Heart left ventricle (tissue), 11 donors: ENCODE data around the gene STIP1. TPM values are rescaled to one million over a fixed set of nuclear protein-coding genes. Genes with fewer than 3 reads are reported as not detected.

Source experiments
- polyA plus RNA-seq, 2 donors: library from polyadenylated mRNA; stranded (reverse); fragments of 200-250 nt; gene quantifications; one replicate each; pipeline ENCODE4 v1.2.3, GENCODE V29; 2013
- total RNA-seq, 9 donors: library from RNA; depleted of rRNA in 2 of 9; stranded (reverse); fragments of >200 nt in 2 of 9; fragmentation: NEBNext Ultra II Directional in 3 of 9; extraction: Animal tissue kit (Norgen Biotek cat#: 25700) in 3 of 9; gene quantifications; one replicate each; pipeline versions ENCODE4 v1.1.0 to v1.2.4, GENCODE V29; 2016 to 2023
- donor health status: ischemic (EF 13 %, LVEDD 7.1; RV severe dilation, severe dysfunction).
- donor health status: healthy with polysubstance abuse.
- donor health status: DM: no; HTN: yes; CAD: no.
- donor health status: DM: no; HTN: no; CAD: no.
- donor health status: ischemic (EF 25% LVEDD 5.7; RV mildly dilated, moderate dysfunction).
- donor health status: healthy.
- donor health status: DM: yes; HTN: yes; CAD: no.
- donor health status: PGD.
- donor health status: nonischemic (EF 23%, LVEDD 6.1; RV moderate dilation, normal function).

STIP1 gene
- total and polyA plus RNA-seq, 11 donors: 68.8 to 175 (median 88.8) TPM

Other genes starting within 250 kb of the STIP1 start
- gene NAA40, start 247.2 kb upstream of the STIP1 start, total RNA-seq: 10 to 100 TPM in 8 of 9 donors, 1 to 10 TPM in 1; 9.7 to 26.1 (median 18.8) TPM
- gene NAA40, start 247.2 kb upstream of the STIP1 start, polyA plus RNA-seq: 10 to 100 TPM; 19.6 to 19.9 TPM
- gene COX8A, start 211.6 kb upstream of the STIP1 start, total RNA-seq: 1,000 to 10,000 TPM in 4 of 9 donors, 100 to 1,000 TPM in 5; 673 to 1,925 (median 988) TPM
- gene COX8A, start 211.6 kb upstream of the STIP1 start, polyA plus RNA-seq: 1,000 to 10,000 TPM; 2,141 to 2,448 TPM
- 10 to 100 TPM; 47.4 to 73.1 (median 54.5) TPM for gene OTUB1, start 199.7 kb upstream of the STIP1 start, total RNA-seq
- gene OTUB1, start 199.7 kb upstream of the STIP1 start, polyA plus RNA-seq: 10 to 100 TPM; 46.7 to 83.1 TPM
- 1 to 10 TPM in 1 of 9 donors, under 1 TPM in 8; 0.20 to 1.4 (median 0.37) TPM for gene FLRT1, start 150.2 kb upstream of the STIP1 start, total RNA-seq
- under 1 TPM; 0.22 to 0.46 TPM for gene FLRT1, start 150.2 kb upstream of the STIP1 start, polyA plus RNA-seq
- 100 to 1,000 TPM in 6 of 9 donors, 10 to 100 TPM in 3; 61.3 to 166 (median 116) TPM for gene MACROD1, start 20.1 kb upstream of the STIP1 start, total RNA-seq
- gene MACROD1, start 20.1 kb upstream of the STIP1 start, polyA plus RNA-seq: 100 to 1,000 TPM in 1 of 2 donors, 10 to 100 TPM in 1; 48.9 to 287 TPM
- 10 to 100 TPM in 2 of 9 donors, 1 to 10 TPM in 7; 3.4 to 71.5 (median 5.7) TPM for gene FERMT3, start 20.6 kb downstream of the STIP1 start, total RNA-seq
- 1 to 10 TPM; 2.8 to 7.9 TPM for gene FERMT3, start 20.6 kb downstream of the STIP1 start, polyA plus RNA-seq
- gene TRPT1, start 40.0 kb downstream of the STIP1 start, total RNA-seq: 100 to 1,000 TPM in 2 of 9 donors, 10 to 100 TPM in 7; 51.2 to 146 (median 63.3) TPM
- 100 to 1,000 TPM in 1 of 2 donors, 10 to 100 TPM in 1; 65.3 to 123 TPM for gene TRPT1, start 40.0 kb downstream of the STIP1 start, polyA plus RNA-seq
- 10 to 100 TPM; 63.7 to 93.0 (median 70.3) TPM for gene NUDT22, start 40.1 kb downstream of the STIP1 start, total RNA-seq
- gene NUDT22, start 40.1 kb downstream of the STIP1 start, polyA plus RNA-seq: 10 to 100 TPM; 74.9 to 90.9 TPM
- gene DNAJC4, start 44.4 kb downstream of the STIP1 start, total RNA-seq: 10 to 100 TPM; 31.2 to 63.6 (median 47.2) TPM
- gene DNAJC4, start 44.4 kb downstream of the STIP1 start, polyA plus RNA-seq: 100 to 1,000 TPM in 1 of 2 donors, 10 to 100 TPM in 1; 33.8 to 123 TPM
- gene VEGFB, start 48.4 kb downstream of the STIP1 start, total RNA-seq: 100 to 1,000 TPM; 172 to 332 (median 241) TPM
- 100 to 1,000 TPM; 127 to 304 TPM for gene VEGFB, start 48.4 kb downstream of the STIP1 start, polyA plus RNA-seq
- 10 to 100 TPM; 35.0 to 71.5 (median 51.8) TPM for gene FKBP2, start 54.9 kb downstream of the STIP1 start, total RNA-seq
- 100 to 1,000 TPM; 226 to 250 TPM for gene FKBP2, start 54.9 kb downstream of the STIP1 start, polyA plus RNA-seq
- 100 to 1,000 TPM in 4 of 9 donors, 10 to 100 TPM in 5; 69.6 to 244 (median 90.4) TPM for gene PPP1R14B, start 60.8 kb downstream of the STIP1 start, total RNA-seq
- gene PPP1R14B, start 60.8 kb downstream of the STIP1 start, polyA plus RNA-seq: 100 to 1,000 TPM; 160 to 167 TPM
- gene PLCB3, start 65.4 kb downstream of the STIP1 start, total RNA-seq: 10 to 100 TPM in 3 of 9 donors, 1 to 10 TPM in 6; 7.6 to 19.1 (median 9.8) TPM
- 10 to 100 TPM in 1 of 2 donors, 1 to 10 TPM in 1; 7.4 to 11.6 TPM for gene PLCB3, start 65.4 kb downstream of the STIP1 start, polyA plus RNA-seq
- gene BAD, start 98.5 kb downstream of the STIP1 start, total RNA-seq: 100 to 1,000 TPM in 2 of 9 donors, 10 to 100 TPM in 7; 41.5 to 123 (median 49.9) TPM
- gene BAD, start 98.5 kb downstream of the STIP1 start, polyA plus RNA-seq: 10 to 100 TPM; 76.9 to 94.6 TPM
- gene GPR137, start 99.7 kb downstream of the STIP1 start, total RNA-seq: 10 to 100 TPM; 24.3 to 48.3 (median 26.2) TPM
- 10 to 100 TPM; 20.2 to 44.0 TPM for gene GPR137, start 99.7 kb downstream of the STIP1 start, polyA plus RNA-seq
- gene KCNK4, start 105.1 kb downstream of the STIP1 start, total RNA-seq: not detected
- gene KCNK4, start 105.1 kb downstream of the STIP1 start, polyA plus RNA-seq: not detected
- gene CATSPERZ, start 114.2 kb downstream of the STIP1 start, total RNA-seq: not detected
- gene CATSPERZ, start 114.2 kb downstream of the STIP1 start, polyA plus RNA-seq: not detected
- gene ESRRA, start 119.4 kb downstream of the STIP1 start, total RNA-seq: 100 to 1,000 TPM in 8 of 9 donors, 10 to 100 TPM in 1; 94.0 to 291 (median 145) TPM
- gene ESRRA, start 119.4 kb downstream of the STIP1 start, polyA plus RNA-seq: 100 to 1,000 TPM; 217 to 260 TPM
- 100 to 1,000 TPM in 4 of 9 donors, 10 to 100 TPM in 5; 80.0 to 169 (median 95.6) TPM for gene TRMT112, start 131.4 kb downstream of the STIP1 start, total RNA-seq
- gene TRMT112, start 131.4 kb downstream of the STIP1 start, polyA plus RNA-seq: 100 to 1,000 TPM; 172 to 186 TPM
- gene PRDX5, start 131.9 kb downstream of the STIP1 start, total RNA-seq: 100 to 1,000 TPM; 220 to 561 (median 290) TPM
- 100 to 1,000 TPM; 385 to 882 TPM for gene PRDX5, start 131.9 kb downstream of the STIP1 start, polyA plus RNA-seq
- 10 to 100 TPM in 1 of 9 donors, 1 to 10 TPM in 8; 4.1 to 16.2 (median 7.3) TPM for gene CCDC88B, start 154.0 kb downstream of the STIP1 start, total RNA-seq
- 10 to 100 TPM in 1 of 2 donors, 1 to 10 TPM in 1; 8.1 to 24.0 TPM for gene CCDC88B, start 154.0 kb downstream of the STIP1 start, polyA plus RNA-seq
- 10 to 100 TPM; 12.8 to 32.5 (median 18.3) TPM for gene RPS6KA4, start 173.0 kb downstream of the STIP1 start, total RNA-seq
- 10 to 100 TPM; 15.0 to 30.4 TPM for gene RPS6KA4, start 173.0 kb downstream of the STIP1 start, polyA plus RNA-seq